HuH-7 (cell line): ENCODE data around the gene BPTF.
A peak's percentile ranks its signal among the peaks of the same experiment; 100 is the strongest.
"Not testable (repeated sequence)": the region's sequence is repeated elsewhere in the genome, so short reads cannot be mapped to it uniquely, and the experiment has no call there.

Experiments
- DNase-seq: peaks from one replicate; pipeline ENCODE4 v3.0.0; 2011; ENCODE audit warnings: low spot score

Gene BPTF, protein sequence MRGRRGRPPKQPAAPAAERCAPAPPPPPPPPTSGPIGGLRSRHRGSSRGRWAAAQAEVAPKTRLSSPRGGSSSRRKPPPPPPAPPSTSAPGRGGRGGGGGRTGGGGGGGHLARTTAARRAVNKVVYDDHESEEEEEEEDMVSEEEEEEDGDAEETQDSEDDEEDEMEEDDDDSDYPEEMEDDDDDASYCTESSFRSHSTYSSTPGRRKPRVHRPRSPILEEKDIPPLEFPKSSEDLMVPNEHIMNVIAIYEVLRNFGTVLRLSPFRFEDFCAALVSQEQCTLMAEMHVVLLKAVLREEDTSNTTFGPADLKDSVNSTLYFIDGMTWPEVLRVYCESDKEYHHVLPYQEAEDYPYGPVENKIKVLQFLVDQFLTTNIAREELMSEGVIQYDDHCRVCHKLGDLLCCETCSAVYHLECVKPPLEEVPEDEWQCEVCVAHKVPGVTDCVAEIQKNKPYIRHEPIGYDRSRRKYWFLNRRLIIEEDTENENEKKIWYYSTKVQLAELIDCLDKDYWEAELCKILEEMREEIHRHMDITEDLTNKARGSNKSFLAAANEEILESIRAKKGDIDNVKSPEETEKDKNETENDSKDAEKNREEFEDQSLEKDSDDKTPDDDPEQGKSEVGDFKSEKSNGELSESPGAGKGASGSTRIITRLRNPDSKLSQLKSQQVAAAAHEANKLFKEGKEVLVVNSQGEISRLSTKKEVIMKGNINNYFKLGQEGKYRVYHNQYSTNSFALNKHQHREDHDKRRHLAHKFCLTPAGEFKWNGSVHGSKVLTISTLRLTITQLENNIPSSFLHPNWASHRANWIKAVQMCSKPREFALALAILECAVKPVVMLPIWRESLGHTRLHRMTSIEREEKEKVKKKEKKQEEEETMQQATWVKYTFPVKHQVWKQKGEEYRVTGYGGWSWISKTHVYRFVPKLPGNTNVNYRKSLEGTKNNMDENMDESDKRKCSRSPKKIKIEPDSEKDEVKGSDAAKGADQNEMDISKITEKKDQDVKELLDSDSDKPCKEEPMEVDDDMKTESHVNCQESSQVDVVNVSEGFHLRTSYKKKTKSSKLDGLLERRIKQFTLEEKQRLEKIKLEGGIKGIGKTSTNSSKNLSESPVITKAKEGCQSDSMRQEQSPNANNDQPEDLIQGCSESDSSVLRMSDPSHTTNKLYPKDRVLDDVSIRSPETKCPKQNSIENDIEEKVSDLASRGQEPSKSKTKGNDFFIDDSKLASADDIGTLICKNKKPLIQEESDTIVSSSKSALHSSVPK (N-terminal part only)

GRCh38 chr17:67824735-67825626, at the start of gene BPTF:
Gene BPTF, plus strand, starts transcription at chr17:67825503. Its CDS starts 222 bp downstream, at chr17:67825725.
- DNase-seq = peak; percentile 89

DNA sequence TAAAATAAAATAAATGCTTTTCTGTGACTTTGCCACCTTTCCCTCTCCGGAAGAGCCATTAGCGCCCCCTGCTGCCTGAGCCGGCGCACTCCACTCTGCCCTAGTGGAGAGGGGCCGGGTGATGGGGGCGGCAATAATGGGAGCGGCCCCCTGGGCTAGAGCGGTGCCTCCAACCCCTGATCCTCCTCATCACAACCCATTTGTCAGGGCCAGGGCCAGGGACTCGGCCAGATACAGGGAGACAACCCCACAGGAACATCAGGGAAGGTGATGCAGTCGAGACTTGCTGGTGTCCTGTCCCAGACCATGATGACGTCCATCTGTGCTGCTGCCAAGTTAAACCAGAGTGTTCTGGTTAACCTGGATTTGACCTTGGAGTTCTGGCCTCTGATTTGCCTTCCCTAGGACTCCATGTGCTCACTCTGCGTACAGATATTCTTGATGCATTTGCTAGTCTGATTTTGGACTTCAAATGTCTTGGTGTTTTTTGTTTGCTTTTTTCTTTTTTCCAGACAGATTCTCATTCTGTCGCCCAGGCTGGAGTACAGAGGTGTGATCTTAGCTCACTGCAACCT, 46.1 kb upstream of the BPTF start:
- peak; percentile 76 for DNase-seq

DNA sequence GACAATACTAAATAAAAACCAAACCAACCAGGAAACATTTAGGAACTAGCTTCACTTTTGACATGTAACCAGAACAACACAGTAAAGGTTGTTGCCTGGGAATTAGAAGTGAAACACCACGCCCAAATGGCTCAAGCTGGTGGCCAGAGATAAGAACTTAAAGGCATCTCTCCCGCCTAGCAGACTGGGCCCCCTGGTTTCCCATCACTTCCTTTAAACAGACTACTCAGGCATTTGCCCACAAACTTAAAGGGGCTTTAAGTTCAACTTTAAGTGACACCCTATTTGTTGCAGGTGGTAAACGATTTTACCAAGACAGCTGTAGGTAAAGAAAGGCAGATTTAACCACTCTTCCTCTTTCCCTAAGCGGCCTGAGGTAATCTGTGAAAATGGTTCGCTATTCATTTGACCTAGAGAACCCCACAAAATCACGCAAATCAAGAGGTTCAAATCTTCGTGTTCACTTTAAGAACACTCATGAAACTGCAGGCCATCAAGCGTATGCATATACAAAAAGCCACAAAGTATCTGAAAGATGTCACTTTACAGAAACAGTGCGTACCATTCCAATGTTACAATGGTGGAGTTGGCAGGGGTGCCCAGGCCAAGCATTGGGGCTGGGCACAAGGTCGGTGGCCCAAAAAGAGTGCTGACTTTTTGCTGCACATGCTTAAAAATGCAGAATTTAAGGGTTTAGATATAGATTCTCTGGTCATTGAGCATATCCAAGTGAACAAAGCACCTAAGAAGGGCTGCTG, 40.8 kb upstream of the BPTF start:
- no peak for DNase-seq

DNA sequence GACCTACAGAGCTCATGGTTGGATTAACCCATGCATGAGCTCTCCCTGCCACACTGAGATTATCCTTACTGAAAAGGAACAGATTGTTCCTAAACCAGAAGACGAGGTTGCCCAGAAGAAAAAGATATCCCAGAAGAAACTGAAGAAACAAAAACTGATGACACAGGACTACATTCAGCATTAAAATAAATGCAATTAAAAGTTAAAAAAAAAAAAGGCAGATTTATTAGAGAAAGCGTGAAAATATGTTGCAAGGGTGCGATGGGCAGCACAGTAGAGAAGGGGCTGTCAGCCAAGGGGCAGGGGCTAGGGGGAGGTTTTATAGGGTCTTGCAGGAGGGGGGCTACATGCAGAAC, 40.2 kb upstream of the BPTF start:
- no peak for DNase-seq

DNA sequence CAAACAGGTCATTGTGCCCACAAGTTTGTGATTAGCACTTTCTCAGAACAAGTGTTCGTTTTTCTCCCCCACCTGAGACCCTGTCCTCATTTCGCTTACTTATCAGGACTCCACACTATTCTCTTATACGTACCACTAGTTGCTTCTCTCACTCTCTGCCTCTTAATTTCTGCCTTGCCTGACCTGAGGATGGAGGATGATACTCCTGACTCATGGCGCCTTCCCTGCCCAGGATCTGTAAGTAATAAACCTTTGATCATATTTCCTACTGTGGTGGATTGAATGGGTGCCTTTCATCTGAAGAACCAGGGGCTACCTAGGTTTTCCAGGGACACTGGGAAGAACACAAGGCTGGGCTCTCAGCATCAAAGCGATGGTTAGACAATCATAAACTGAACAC, 39.8 kb upstream of the BPTF start:
- no peak for DNase-seq

GRCh38 chr17:67800495-67800928, 24.8 kb upstream of the BPTF start:
- DNase-seq = peak; percentile 71

- no peak for DNase-seq
Observed at GRCh38 chr17:67801626-67802175, 23.6 kb upstream of the BPTF start.

GRCh38 chr17:67810464-67810863, 14.8 kb upstream of the BPTF start:
- no peak for DNase-seq

GRCh38 chr17:67812380-67812779, 12.9 kb upstream of the BPTF start:
- not testable (repeated sequence) for DNase-seq

DNA sequence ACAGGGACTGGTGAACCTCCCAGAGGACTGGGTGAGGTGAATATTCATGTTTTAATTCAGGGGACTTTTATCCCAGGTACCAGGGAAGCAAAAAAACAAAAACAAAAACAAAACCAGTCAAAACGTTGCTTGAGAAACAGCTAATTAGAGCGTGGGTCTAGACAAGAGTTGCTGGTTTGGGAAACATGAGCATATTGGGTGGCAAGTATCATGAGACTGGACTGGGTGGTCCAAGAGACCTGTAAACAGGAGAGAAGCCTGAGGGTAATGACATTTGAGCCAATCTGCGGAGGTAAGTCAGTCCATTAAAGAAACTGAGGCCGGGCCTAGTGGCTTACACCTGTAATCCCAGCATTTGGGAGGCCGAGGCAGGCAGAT, 11.5 kb upstream of the BPTF start:
- DNase-seq = no peak

DNA sequence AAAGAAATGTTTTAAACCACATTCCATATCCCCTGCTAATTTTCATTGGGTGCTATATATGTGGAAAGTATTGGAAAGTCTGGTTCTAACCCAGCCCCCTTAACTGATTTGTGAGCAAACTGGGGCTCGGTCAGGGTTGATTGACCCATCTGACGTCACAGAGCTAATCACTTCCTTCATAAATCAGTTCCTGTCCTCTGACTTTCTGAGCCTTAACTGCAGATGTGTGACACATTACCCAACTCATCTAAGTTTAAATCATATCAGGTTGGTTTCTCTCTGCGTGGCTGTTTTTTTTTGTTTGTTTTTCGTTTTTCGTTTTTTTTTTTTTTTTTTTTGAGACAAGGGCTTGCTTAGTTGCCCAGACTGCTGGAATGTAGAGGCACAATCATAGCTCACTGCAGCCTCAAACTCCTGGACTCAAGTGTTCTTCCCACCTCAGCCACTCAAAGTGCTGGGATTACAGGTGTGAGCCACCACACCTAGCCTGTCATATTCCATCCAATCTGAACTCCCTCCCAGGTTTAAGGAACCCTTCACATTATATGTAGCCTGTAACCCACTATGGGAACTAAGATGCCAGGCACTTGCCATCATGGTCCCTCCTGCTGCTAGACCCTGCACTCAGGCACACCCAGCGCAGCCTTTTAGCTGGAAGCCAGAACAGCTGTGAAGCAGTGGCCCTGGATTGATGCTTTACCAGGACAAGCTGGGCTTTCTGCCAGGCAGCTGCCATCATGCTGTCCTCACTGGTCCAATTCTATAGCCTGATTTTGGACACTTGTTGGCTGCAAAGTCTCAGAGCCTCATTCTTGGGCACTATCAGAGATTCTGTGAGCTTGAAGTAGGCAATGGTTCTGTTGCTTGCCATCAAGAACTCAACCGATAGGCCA, 6.9 kb upstream of the BPTF start:
- no peak for DNase-seq

GRCh38 chr17:67819722-67820121, 5.6 kb upstream of the BPTF start:
- DNase-seq = no peak

DNA sequence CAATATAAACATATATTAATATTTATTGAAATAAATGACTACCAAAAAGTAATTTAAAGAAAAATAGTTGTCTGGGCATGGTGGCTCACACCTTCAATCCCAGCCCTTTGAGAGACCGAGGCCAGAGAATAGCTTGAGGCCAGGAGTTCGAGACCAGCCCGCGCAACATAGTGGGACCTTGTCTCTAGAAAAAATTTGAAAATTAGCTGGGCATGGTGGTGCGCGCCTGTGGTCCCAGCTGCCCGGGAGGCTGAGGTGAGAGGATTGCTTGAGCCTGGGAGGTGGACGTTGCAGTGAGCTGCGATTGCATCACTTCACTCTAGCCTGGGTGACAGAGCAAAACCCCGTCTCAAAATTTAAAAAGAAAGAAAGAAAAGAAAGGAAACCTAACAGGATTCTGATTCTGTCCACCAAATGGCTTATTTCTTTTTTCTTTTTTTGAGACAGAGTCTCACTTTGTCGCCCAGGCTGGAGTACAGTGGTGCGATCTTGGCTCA, 3.4 kb upstream of the BPTF start:
- no peak for DNase-seq

- peak; percentile 42 for DNase-seq
Observed at GRCh38 chr17:67825627-67826601, 611 bp downstream of the BPTF start.

DNA sequence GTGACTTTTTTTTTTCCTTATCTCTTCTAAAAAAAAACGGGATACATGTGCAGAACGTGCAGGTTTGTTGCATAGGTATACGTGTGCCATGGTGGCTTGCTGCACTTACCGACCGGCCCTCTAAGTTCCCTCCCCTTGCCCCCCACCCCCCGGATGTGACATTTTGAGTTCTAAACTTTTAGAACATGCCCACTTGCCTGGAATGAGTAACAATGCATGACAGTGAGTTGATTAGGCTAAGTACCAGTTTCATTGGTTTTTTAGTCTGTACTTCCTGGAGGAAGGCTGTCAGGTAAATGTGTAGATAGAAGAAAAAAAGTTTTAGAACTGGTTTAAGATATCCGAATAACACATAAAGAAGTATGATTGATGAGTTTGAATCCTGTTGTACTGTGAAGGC, 4.0 kb downstream of the BPTF start:
- DNase-seq = no peak

DNA sequence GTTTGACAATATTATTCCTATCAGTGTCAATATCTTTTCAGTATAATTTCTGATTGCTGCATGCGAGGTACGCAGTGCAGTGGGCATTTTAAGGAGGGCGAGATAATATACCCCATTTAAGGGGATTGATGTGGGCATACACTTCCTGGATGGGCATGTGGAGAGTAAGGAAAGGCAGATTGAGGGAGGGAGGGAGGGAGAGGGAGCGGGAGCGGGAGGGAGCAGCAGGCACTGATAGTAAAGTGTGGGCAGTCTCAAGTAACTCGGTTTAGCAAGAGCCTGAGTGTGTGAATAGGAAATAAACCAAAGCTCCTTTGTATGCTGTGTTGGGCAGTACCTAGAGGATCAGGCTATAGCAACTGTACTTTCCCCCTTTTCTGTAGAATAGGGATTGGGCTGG, 5.1 kb downstream of the BPTF start:
- no peak for DNase-seq

- no peak for DNase-seq
Observed at GRCh38 chr17:67831268-67831667, 6.0 kb downstream of the BPTF start.
